Calu3 (cell line): ENCODE results near the gene NEK9. TPM values are rescaled to one million over a fixed set of nuclear protein-coding genes. Genes with fewer than 3 reads are reported as not detected.
A peak's percentile ranks its signal among the peaks of the same experiment; 100 is the strongest.

Experiments used
- BruUV-seq: library from RNA; stranded (reverse); fragments of 400-500 nt; replicated peaks from 2 replicates; lab custom pipeline; 2021; lab: Mats Ljungman, UMichigan
- CTCF ChIA-PET: fragments of 300-600 bp; sonication (Branson Sonifier 250); formaldehyde crosslinking; loops from one replicate; lab custom pipeline; 2022; ENCODE audit warnings: antibody characterized with exemption; lab: Charles Lee
- DNase-seq: peaks from one replicate; pipeline ENCODE4 v3.0.0; 2022
- H3K27ac Mint-ChIP-seq: one replicate; pipeline ENCODE4 v1.8.0; 2022; ENCODE audit warnings: mixed read lengths; ENCODE audit not compliant: unreplicated experiment
- H3K27me3 Mint-ChIP-seq: one replicate; pipeline ENCODE4 v1.8.0; 2022; ENCODE audit warnings: mixed read lengths; ENCODE audit not compliant: unreplicated experiment
- H3K36me3 Mint-ChIP-seq: one replicate; pipeline ENCODE4 v1.8.0; 2022; ENCODE audit warnings: mild to moderate bottlenecking, moderate library complexity, mixed read lengths; ENCODE audit not compliant: insufficient read depth, unreplicated experiment
- H3K4me1 Mint-ChIP-seq: one replicate; pipeline ENCODE4 v1.8.0; 2022; ENCODE audit warnings: mild to moderate bottlenecking, low read depth, mixed read lengths; ENCODE audit not compliant: unreplicated experiment
- H3K4me3 Mint-ChIP-seq: one replicate; pipeline ENCODE4 v1.8.0; 2022; ENCODE audit warnings: mild to moderate bottlenecking, low read depth, moderate library complexity, mixed read lengths; ENCODE audit not compliant: unreplicated experiment
- H3K9me3 Mint-ChIP-seq: one replicate; pipeline ENCODE4 v1.8.0; 2022; ENCODE audit warnings: low read depth, mixed read lengths; ENCODE audit not compliant: unreplicated experiment
- intact Hi-C: fragments of 100-400 bp; cut with micrococcal nuclease; formaldehyde crosslinking; loops from one replicate; pipeline ENCODE4 v1.10.0; 2022; ENCODE audit not compliant: unreplicated experiment
- total RNA-seq: library from RNA; stranded (reverse); gene quantifications from 2 replicates; pipeline ENCODE4 v1.2.3, GENCODE V29; 2022
- TF ChIP-seq, protein P1 (sequence below): fragments of 200-600 bp; IDR thresholded peaks from one replicate; pipeline ENCODE4 v1.8.0; 2022; ENCODE audit warnings: antibody characterized with exemption; ENCODE audit not compliant: unreplicated experiment

The NEK9 gene
- total RNA-seq, 1 experiment from 2014 or later = 63.4 TPM

DNA sequence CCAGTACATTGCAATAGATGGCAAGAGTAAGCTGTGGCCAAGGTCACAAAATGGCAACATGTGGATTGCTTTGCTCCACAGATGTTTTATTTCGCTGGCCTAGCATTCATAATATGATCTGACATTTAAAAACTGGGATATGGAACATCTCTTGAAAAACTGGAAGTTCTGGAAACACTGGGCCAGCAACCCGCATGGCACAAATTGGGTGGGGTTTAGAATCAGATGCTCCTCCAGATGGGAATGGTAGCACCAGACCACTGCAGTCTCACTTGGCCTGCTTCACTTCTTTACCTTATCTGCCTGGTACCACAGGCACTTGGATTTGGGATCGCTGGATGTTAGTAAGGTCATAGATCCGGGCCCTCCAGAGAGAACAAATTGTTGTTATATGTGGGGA lies 47.3 kb downstream of the NEK9 start:
- no peaks in the 10 kb centered on the region for H3K4me1 Mint-ChIP-seq
- no peak overlapping the region for H3K4me3 Mint-ChIP-seq
- H3K36me3 Mint-ChIP-seq = no peaks in the 10 kb centered on the region
- intact Hi-C loops = no loop called here
- H3K27ac Mint-ChIP-seq = no peak overlapping the region
- CTCF ChIA-PET = no interaction called here
- BruUV-seq = no TSS peak
- H3K9me3 Mint-ChIP-seq = no peaks in the 10 kb centered on the region
- no peaks in the 10 kb centered on the region for H3K27me3 Mint-ChIP-seq
- TF ChIP-seq, protein P1, sequence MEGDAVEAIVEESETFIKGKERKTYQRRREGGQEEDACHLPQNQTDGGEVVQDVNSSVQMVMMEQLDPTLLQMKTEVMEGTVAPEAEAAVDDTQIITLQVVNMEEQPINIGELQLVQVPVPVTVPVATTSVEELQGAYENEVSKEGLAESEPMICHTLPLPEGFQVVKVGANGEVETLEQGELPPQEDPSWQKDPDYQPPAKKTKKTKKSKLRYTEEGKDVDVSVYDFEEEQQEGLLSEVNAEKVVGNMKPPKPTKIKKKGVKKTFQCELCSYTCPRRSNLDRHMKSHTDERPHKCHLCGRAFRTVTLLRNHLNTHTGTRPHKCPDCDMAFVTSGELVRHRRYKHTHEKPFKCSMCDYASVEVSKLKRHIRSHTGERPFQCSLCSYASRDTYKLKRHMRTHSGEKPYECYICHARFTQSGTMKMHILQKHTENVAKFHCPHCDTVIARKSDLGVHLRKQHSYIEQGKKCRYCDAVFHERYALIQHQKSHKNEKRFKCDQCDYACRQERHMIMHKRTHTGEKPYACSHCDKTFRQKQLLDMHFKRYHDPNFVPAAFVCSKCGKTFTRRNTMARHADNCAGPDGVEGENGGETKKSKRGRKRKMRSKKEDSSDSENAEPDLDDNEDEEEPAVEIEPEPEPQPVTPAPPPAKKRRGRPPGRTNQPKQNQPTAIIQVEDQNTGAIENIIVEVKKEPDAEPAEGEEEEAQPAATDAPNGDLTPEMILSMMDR = no peak
- no peak for DNase-seq

DNA sequence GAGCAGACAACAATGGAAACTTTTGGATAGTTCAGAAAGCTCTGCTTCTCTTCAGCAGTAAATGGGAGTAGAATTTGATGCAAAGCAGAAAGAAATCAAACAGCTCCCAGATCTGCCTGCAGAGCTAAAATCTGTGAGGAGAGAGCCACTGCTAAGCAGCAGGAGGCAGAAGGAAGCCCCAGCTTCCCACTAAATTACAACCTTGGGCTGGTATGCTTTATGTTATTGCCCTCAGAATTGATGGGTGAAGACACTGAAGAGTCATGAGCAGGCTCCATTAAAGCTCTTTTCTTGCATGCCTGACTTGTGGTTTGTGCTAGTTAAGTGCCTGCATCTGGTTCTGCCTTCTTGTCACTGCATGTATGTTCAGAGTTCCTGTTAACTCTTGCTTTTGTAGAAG lies 49.1 kb downstream of the NEK9 start:
- intact Hi-C loops = no loop called here
- no peak overlapping the region for H3K4me3 Mint-ChIP-seq
- H3K36me3 Mint-ChIP-seq = no peaks in the 10 kb centered on the region
- no peaks in the 10 kb centered on the region for H3K27me3 Mint-ChIP-seq
- H3K27ac Mint-ChIP-seq = no peak overlapping the region
- TF ChIP-seq, protein P1 = no peak
- DNase-seq = no peak
- no TSS peak for BruUV-seq
- H3K9me3 Mint-ChIP-seq = no peaks in the 10 kb centered on the region
- no peaks in the 10 kb centered on the region for H3K4me1 Mint-ChIP-seq
- CTCF ChIA-PET = no interaction called here

DNA sequence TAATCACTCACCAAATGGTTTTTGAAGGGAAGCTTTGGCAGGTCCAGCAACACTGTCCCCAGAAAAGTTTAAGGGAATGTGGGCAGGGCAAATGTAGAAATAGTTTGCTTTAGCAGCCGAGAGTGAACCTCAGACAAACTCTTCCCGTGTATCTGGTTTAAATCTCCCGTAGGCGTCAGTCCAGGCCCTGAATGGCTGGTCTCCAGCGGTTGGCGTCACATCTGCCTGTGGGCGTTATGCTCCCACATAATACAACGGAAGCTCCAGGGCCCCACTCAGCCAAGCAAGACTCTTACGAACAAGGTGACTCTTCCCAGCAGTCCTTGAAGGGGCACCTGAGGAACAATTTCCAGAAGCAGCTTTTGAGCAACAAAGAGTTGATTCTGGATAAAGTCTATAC lies 56.5 kb downstream of the NEK9 start:
- intact Hi-C loops = no loop called here
- Mint-ChIP-seq H3K9me3 (no peaks in the 10 kb centered on the region), H3K4me3 (no peak overlapping the region), H3K27me3 (no peaks in the 10 kb centered on the region), H3K36me3 (peaks cover 10% of the 10 kb centered on the region), H3K4me1 (no peaks in the 10 kb centered on the region), H3K27ac (no peak overlapping the region)
- CTCF ChIA-PET = no interaction called here
- DNase-seq = no peak
- TF ChIP-seq, protein P1 = no peak
- BruUV-seq = TSS peak; percentile 29

DNA sequence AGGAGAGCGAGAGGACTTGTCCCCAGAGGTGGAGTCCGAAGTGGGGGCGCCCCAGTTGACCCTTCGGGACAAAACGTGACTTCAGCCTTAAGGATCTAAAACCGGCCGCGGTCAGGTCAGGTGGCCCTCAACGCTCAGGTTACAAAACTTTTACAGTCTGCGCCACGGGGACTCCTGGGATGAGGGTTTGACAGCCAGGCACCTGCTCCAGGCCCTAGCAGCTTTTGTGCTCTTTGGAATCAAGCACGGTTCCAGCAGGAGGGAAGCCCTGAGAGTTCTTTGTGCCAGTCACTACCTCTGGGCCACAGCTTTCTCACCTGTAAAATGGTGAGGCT lies 57.1 kb downstream of the NEK9 start:
- no TSS peak for BruUV-seq
- H3K9me3 Mint-ChIP-seq = no peaks in the 10 kb centered on the region
- H3K4me3 Mint-ChIP-seq = no peak overlapping the region
- H3K36me3 Mint-ChIP-seq = peaks cover 10% of the 10 kb centered on the region
- TF ChIP-seq, protein P1 = no peak
- H3K27ac Mint-ChIP-seq = peak overlapping the region; percentile 77
- DNase-seq = no peak
- CTCF ChIA-PET = no interaction called here
- no peaks in the 10 kb centered on the region for H3K27me3 Mint-ChIP-seq
- intact Hi-C loops = no loop called here
- no peaks in the 10 kb centered on the region for H3K4me1 Mint-ChIP-seq
